Stimulated activated CD4-positive, alpha-beta T cell treated with anti-CD3 and anti-CD28 coated beads, Interleukin-15, amount 100 ng/mL, for 48 hours (primary cell): ENCODE results near the gene CHODL.

Experiments used
- DNase-seq, 2 donors: peaks; one replicate each; pipeline ENCODE4 v3.0.0-alpha.2; 2020; ENCODE audit warnings: low read depth in 2 of 2

Gene CHODL, protein sequence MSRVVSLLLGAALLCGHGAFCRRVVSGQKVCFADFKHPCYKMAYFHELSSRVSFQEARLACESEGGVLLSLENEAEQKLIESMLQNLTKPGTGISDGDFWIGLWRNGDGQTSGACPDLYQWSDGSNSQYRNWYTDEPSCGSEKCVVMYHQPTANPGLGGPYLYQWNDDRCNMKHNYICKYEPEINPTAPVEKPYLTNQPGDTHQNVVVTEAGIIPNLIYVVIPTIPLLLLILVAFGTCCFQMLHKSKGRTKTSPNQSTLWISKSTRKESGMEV

DNA sequence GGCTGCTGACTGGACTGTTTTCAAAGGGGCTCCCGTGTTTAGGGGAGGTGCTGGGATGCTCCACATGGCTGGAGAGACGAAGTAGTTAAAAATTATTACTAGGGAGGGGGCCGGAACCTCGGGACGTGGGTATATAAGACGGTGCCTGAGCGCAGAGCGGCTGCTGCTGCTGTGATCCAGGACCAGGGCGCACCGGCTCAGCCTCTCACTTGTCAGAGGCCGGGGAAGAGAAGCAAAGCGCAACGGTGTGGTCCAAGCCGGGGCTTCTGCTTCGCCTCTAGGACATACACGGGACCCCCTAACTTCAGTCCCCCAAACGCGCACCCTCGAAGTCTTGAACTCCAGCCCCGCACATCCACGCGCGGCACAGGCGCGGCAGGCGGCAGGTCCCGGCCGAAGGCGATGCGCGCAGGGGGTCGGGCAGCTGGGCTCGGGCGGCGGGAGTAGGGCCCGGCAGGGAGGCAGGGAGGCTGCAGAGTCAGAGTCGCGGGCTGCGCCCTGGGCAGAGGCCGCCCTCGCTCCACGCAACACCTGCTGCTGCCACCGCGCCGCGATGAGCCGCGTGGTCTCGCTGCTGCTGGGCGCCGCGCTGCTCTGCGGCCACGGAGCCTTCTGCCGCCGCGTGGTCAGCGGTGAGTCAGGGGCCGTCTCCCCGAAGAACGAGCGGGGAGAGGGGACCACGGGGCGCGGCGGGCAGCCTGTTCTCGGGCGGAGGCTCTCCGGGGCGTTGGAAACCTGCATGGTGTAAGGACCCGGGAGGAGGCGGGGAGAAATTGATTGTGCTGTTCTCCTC is at the start of gene CHODL:
CHODL (plus strand) TSS at position 163 of the 793 bp plus-strand sequence; CDS start at position 554, 391 bp downstream.
- no peak for DNase-seq

DNA sequence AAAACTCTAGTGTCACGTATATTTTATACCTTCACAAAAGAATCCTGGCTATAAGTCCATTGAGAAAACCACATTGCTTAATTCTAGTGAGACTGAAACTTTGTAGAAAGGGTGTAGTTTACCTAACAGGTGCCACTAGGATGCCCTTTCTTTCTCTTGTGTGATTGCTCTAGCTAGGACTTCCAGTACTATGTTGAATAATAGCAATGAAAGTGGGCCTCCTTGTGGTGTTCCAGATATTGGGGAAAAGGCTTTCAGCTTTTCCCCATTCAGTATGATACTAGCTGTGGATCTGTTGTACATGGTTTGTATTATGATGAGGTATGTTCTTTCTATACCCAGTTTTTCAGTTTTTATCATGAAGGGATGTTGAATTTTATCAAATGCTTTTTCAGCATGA is 39.7 kb upstream of the CHODL start:
- no peak for DNase-seq

DNA sequence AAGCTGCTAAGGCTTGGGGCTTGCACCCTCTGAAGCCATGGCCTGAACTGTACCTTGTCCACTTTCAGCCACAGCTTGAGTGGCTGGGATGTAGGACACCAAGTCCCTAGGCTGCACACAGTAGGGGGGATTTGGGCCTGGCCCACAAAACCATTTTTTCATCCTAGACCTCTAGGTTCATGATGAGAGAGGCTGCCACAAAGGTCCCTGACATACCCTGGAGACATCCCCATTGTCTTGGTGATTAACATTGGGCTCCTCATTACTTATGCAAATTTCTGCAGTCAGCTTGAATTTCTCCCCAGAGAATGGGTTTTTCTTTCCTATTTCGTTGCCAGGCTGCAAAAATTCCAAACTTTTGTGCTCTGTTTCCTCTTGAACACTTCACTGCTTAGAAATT is 26.3 kb upstream of the CHODL start:
- DNase-seq: no peak

GRCh38 chr21:18220498-18220897 is 24.1 kb upstream of the CHODL start:
- DNase-seq: no peak

GRCh38 chr21:18222346-18222745 is 22.3 kb upstream of the CHODL start:
- no peak for DNase-seq

DNA sequence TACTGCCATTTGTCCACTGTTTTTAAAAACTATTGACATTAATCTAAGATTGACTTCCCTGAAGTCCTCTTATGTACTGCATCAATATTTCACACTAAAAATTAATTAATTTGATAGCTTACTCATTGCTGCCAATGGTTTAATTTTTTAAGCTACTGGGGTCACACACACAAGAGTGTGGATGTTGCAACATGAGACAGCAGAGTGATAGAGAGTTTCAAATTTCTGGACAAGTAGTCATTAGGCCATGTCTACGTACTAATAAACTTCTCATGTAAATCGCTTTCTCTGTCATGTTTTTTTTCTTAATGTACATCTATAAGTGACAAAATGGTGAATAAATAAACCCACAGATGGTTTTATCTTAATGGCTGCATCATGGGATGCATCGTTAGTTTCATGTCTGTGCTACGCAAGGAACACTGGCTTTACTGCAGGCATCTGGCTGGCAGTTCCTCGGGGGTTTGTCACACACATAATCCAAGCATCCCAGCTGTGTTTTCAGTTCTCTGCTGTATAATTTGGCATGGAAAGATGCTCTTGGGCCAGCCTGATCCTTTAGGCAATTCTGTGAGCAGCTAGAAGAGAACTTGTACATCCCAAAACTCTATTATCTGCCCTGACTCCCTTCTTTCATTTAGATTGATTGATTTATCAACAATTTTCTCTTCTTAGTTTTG is 16.4 kb upstream of the CHODL start:
- no peak for DNase-seq

DNA sequence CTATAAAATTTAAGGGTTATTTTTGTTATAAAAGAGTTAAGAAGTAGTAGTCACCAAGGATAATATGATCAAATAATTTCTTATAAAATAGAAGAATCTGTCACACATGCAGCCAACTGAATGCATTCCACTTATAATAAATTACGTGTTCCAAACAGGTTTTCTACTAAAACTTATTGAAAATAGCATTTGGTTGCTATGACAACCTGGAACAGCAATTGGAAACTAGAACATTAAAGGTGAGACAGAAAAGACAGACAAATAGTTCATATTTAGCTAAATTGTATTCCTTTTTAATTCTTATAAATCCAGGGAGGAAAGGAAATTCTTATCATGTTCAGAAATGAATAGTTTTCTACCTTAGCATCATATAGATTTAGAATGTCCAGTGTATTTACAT is 9.1 kb upstream of the CHODL start:
- DNase-seq: no peak

- no peak for DNase-seq
These were observed 883 bp downstream of the CHODL start for GRCh38 chr21:18245464-18245967.

DNA sequence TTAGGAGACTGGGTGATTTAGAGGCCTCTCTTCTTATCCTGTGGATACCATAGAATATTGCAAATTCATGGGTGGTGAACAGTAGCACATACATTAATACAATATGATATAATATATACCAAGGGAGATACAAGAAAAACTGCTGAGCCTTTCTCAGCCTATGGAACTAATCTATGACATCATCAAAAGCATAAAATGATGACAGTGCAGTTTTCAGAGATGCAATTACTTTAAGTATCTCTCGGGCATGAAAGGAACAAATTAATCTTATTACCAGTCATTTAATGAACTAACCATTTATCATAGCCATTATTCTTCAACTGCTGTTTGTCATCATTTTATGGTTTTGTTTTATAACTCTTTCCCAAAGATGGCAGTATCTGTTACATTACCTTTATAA is 3.5 kb downstream of the CHODL start:
- DNase-seq: no peak

GRCh38 chr21:18249672-18250071 is 5.0 kb downstream of the CHODL start:
- no peak for DNase-seq

- DNase-seq: no peak
These were observed 6.4 kb downstream of the CHODL start for GRCh38 chr21:18251065-18251464.

DNA sequence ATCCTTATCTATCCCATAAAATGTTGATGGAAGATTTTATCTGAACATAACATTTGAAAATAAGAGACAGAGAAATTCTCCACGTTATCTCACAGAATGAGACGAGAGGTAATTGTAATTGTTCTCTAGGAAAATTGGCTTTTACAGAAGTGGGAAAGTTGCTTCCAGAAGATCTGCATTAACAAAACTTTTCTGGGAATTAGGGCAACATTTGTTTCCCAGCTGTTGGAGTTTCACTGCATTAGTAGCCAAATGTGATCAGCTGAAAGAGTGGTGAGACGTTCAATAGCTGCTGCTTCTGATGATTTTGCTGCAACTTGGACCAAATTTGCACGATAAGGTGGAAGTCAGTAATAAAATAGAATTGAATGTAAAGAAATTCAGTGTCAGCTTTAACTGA is 7.6 kb downstream of the CHODL start:
- no peak for DNase-seq

- no peak for DNase-seq
These were observed 8.0 kb downstream of the CHODL start for GRCh38 chr21:18252680-18253079.

DNA sequence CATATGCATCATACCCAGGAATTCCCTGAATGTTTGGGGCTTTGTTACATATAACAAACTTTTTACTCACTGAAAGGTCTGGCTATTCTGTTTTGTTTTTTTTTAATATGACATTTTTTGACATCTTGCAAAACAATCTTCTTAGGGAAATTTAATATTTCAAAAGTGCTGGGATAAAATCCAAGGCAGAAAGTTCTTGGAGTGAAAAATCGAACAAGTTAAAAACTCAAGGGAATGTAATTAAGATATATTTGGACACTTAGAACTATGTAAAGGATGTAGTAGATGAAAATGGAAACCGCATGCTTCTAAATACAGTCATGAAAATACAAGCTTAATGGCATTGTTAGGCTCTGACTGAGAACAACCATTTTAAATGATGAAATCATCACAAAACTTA is 8.6 kb downstream of the CHODL start:
- DNase-seq: no peak

DNA sequence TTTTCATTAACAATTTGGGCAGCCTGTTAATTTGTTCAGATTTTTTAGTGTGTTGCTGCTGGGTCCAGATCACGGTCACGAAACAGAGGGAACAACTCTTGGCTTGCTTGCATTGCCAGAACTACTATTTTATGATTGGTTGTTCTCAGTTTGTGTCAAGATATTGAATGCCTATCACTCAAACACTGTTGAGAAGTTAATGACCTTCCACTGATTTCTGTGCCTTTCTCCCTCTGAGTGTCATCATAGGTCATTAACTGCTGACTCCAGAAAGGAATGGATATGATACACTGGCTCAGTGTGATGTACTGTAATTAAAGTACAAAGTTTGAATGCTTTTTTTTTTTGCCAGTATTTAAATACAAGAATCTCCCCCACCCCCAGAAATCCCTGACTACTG is 9.2 kb downstream of the CHODL start:
- DNase-seq: no peak

GRCh38 chr21:18265944-18266343 is 21.3 kb downstream of the CHODL start:
- DNase-seq: no peak

GRCh38 chr21:18267496-18267895 is 22.9 kb downstream of the CHODL start:
- DNase-seq: no peak

- no peak for DNase-seq
These were observed 24.3 kb downstream of the CHODL start for GRCh38 chr21:18268906-18269305.

DNA sequence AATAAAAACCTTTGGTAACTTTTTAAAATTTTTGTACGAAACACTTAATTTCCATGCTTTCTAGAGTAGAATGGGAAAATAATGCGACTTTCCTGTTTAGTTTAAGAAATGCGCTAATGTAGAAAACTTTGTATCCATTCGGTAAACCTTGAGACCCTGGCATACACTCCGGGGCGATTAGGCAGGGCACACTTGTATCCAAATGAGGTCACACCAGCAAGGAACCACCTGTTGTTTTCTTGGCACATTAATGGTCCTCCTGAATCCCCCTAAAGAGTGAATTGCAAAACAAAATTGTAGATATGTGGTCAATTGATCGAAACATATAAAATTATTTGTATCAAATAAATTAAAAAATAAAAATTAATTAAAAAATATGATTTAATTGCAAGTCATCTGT is 25.2 kb downstream of the CHODL start:
- no peak for DNase-seq

- no peak for DNase-seq
These were observed 28.8 kb downstream of the CHODL start for GRCh38 chr21:18273400-18273799.

- no peak for DNase-seq
These were observed 29.7 kb downstream of the CHODL start for GRCh38 chr21:18274370-18274769.

DNA sequence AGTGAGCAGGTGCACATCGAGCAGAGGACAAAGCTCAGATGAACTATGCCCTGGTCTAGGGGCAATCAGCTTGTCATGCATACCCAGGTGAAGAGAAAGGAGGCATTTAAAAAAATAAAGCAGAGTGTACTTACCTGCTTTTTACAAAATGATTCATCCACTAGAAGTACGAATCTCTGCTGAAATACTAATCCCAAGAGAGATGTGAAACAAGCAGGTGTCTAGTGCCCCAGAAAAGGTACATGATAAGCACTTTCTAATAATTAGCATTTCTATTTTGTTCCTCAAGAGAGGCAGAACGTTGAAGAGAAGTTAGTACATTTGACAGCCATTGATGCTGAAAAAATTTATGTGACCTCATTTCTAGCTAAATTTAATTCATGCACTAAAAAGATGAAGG is 31.1 kb downstream of the CHODL start:
- DNase-seq: no peak

DNA sequence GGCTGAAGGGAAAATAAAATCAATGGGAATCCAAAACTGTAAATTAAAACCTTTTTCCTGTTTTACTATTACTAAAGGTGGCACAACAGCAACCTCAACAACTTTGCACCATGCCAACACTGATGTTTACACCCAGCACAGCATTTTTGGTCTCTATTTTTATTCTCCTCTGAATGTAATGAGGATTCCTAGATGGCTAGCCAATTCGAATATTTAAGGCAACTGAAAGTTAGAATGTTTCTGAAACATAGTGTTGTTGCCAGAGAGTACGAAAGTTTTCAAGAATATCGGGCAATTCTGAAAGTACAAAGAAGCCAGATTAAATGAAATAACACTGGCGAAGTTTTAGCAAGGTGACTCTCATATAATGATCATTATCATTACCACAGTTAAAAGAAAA is 40.7 kb downstream of the CHODL start:
- DNase-seq: no peak
